T-helper 17 cell (primary cell): ENCODE results near the gene CHST3. TPM values are rescaled to one million over a fixed set of nuclear protein-coding genes. Genes with fewer than 3 reads are reported as not detected.
"Not testable (repeated sequence)": the region's sequence is repeated elsewhere in the genome, so short reads cannot be mapped to it uniquely, and the experiment has no call there.

Experiments used
- ATAC-seq: fragments of 150-1000 bp; cut with Tn5 transposase; 2 replicates; pipeline ENCODE4 v1.10.0; 2021; ENCODE audit warnings: mild to moderate bottlenecking, moderate library complexity
- DNase-seq, 3 donors: peaks; one replicate each; pipeline versions ENCODE4 v3.0.0 to v3.0.0-alpha.2; 2020 to 2021
- H3K9me3 ChIP-seq: one replicate; pipeline ENCODE4 v1.7.0; 2013; ENCODE audit warnings: low read length, mild to moderate bottlenecking; ENCODE audit not compliant: control insufficient read depth, poor library complexity, severe bottlenecking
- H3K27ac Mint-ChIP-seq: one replicate; pipeline ENCODE4 v1.8.0; 2022; ENCODE audit warnings: mild to moderate bottlenecking, moderate library complexity, mixed read lengths
- H3K27me3 Mint-ChIP-seq: one replicate; pipeline ENCODE4 v1.8.0; 2022; ENCODE audit warnings: mixed read lengths
- H3K36me3 Mint-ChIP-seq: one replicate; pipeline ENCODE4 v1.8.0; 2022; ENCODE audit warnings: low read depth, mixed read lengths
- H3K4me1 Mint-ChIP-seq: one replicate; pipeline ENCODE4 v1.8.0; 2022; ENCODE audit warnings: mild to moderate bottlenecking, mixed read lengths
- H3K4me3 Mint-ChIP-seq: one replicate; pipeline ENCODE4 v1.8.0; 2022; ENCODE audit warnings: mild to moderate bottlenecking, moderate library complexity, mixed read lengths
- total RNA-seq, 4 donors: library from RNA in 2 of 4; stranded (reverse) in 2 of 4; gene quantifications; one replicate each; pipeline ENCODE4 v1.2.3 and lab custom pipeline; 2022 to 2026

CHST3 gene
- total RNA-seq, 2 donors from 2014 or later: not detected

DNA sequence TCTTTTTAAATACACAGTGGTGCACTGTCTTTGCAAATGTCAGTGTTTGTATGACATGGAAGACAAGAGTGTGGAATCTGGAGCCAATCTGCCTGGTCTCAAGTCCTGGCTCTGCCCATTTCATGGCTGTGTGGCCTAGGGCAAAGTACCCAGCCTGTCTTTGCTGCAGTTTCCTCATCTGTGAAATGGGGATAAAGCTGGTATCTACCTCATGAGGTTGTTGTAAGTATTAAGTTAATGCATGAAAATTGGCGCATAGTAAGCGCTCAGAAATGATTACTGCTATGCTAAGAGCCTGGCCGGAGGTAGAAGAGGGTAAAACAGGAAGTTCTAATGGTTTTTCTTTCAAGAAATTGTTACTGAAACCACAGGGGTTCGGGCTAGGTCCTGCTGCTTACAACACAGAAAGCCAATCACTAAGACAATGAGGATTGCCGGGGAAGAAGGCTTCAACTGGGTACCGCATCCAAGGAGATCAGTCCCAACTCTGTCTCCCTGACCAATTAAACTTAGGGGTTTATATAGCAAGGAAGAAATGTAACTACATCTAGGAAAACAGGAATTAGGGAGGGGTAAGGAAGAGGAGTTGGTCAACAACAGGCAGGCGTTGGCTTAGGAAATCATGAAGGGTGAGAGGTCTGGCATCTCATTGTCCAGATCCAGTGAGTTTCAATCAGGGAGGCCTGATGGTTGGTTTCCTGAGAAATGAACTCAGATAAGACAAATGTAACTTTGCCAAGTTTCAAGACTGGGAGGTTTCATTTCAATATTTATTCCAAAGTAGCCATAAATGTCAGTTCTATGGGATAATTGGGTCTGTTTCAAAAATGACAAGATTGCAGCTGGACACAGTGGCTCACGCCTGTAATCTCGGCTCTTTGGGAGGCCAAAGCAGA is 57.0 kb downstream of the CHST3 start:
- H3K4me3 Mint-ChIP-seq: no peak overlapping the region
- H3K4me1 Mint-ChIP-seq: no peaks in the 10 kb centered on the region
- ATAC-seq (no peak), DNase-seq (no peak)
- H3K9me3 ChIP-seq: no peaks in the 10 kb centered on the region
- peaks cover 15% of the 10 kb centered on the region for H3K27me3 Mint-ChIP-seq
- H3K27ac Mint-ChIP-seq: no peak overlapping the region
- no peaks in the 10 kb centered on the region for H3K36me3 Mint-ChIP-seq

DNA sequence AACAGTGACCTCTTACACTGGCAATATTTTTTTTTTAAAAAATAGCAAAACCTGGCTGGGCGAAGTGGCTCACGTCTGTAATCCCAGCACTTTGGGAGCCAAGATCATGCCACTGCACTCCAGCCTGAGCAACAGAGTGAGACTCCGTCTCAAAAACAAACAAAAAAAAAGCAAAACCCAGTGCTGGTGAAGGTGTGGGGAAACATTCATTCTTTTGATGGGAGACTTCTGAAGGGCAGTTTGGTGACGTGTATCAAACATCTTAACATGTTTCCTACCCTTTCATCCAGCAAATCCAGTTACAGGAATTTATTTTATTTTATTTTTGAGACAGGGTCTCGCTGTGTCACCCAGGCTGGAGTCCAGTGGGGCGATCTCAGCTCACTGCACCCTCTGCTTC is 58.0 kb downstream of the CHST3 start:
- Mint-ChIP-seq H3K4me3 (no peak overlapping the region), H3K36me3 (no peaks in the 10 kb centered on the region), H3K27ac (no peak overlapping the region), H3K27me3 (peaks cover 23% of the 10 kb centered on the region), H3K4me1 (peaks cover 2% of the 10 kb centered on the region)
- no peak for DNase-seq
- no peak for ATAC-seq
- H3K9me3 ChIP-seq: no peaks in the 10 kb centered on the region

DNA sequence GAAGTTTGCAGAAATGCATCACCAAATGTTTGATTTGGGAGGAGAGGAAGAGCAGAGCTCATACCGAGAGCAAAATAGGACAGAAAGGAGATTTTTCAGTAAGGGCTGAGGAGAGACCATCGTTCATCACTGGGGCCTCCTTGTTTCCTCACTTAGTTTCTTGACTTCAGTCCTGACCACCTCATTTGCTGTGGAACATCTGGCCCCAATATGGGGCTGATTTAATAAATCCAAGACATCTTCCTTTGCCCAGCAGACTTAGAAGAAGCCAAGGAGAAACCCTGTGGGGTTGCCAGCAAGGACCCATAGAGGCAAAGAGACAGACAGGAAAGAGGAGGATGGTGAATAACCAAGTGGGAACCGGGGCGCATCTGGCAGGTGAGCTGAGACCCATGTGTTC is 60.4 kb downstream of the CHST3 start:
- H3K27ac Mint-ChIP-seq: no peak overlapping the region
- no peak overlapping the region for H3K4me3 Mint-ChIP-seq
- no peak for ATAC-seq
- H3K27me3 Mint-ChIP-seq: peaks cover 23% of the 10 kb centered on the region
- H3K4me1 Mint-ChIP-seq: peaks cover 2% of the 10 kb centered on the region
- no peak for DNase-seq
- no peaks in the 10 kb centered on the region for H3K36me3 Mint-ChIP-seq
- H3K9me3 ChIP-seq: no peaks in the 10 kb centered on the region

DNA sequence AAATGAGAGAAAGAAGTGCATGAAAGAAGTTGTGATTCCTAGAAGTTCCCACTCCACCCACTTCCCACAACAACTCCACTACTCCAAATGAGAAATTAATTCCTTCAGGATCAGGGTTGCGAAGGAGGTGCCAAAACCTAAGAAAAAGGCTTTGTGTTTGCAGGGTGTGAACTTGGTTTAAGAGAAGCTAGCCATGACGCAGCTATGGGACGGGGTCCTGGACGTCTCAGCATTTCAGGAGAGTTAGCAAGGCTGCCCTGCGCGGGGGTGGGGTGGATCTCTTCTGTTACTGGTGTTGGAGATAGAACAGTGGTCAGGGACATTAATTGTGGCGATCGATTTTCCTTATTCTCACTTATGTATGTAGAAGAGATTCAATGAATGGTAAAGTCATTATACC is 61.2 kb downstream of the CHST3 start:
- Mint-ChIP-seq H3K4me3 (no peak overlapping the region), H3K27ac (no peak overlapping the region), H3K27me3 (peaks cover 29% of the 10 kb centered on the region), H3K4me1 (peaks cover 2% of the 10 kb centered on the region), H3K36me3 (no peaks in the 10 kb centered on the region)
- H3K9me3 ChIP-seq: no peaks in the 10 kb centered on the region
- no peak for ATAC-seq
- DNase-seq: no peak

DNA sequence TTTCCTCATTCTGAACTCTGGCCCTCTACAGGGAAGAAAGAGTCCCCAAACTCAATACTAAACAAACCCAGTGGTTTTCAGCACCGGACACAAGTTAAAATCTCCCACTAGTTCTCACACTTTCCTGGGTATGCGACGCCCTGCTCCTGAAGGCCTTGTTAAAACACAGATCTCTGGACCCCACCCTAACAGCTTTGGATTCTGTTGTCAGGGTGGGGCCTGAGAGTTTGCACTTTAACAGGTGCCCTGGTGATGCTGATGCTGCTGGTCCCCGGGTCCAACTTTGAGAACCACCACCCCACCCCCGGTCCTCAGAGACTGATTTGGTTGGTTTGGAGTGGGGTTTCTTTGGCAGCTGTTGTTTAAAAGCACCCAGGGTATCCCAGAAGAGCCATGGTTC is 61.6 kb downstream of the CHST3 start:
- DNase-seq (no peak), ATAC-seq (no peak)
- Mint-ChIP-seq H3K36me3 (no peaks in the 10 kb centered on the region), H3K27ac (no peak overlapping the region), H3K4me1 (peaks cover 2% of the 10 kb centered on the region), H3K4me3 (no peak overlapping the region), H3K27me3 (peaks cover 31% of the 10 kb centered on the region)
- no peaks in the 10 kb centered on the region for H3K9me3 ChIP-seq

DNA sequence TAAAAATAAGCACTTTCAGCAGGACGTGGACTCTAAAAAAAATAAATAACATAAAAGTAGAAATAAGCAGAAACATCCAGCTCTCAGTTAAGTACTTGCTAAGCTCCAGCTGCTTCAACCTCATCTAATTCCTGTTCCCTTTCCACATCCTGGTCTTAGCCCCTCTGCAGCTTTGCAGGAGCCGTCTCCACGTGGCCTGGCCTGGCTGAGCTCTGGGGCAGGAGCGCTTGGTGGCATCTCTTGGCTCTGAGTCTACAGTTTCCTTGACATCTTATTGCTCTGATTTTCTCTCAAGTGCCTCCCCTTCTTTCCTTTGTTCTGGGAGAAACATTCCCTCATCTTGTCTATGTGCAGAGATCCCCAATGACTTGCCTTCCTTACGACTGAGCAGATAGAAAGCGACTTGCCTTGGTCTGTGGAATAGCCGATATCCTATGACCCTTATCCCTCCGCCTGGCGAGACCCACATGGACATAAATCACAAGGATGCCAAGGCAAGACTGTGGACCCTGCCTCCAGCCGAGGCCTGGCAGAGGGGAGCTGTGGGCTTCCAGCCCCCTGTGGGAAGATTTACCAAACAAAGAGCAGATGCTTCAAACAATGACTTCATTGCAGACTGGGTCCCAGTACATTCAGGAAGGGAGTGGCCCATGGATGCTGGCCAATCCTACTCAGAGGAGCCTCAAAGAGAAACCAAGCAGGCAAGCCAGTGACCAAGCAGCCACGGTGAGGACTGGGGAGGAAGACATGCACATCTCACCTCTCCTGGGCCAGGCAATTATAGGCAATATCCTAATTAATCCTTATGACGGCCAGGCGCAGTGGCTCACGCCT is 62.3 kb downstream of the CHST3 start:
- ATAC-seq (no peak), DNase-seq (no peak)
- peaks cover 36% of the 10 kb centered on the region for H3K27me3 Mint-ChIP-seq
- H3K4me1 Mint-ChIP-seq: peaks cover 2% of the 10 kb centered on the region
- H3K36me3 Mint-ChIP-seq: no peaks in the 10 kb centered on the region
- no peak overlapping the region for H3K27ac Mint-ChIP-seq
- no peaks in the 10 kb centered on the region for H3K9me3 ChIP-seq
- no peak overlapping the region for H3K4me3 Mint-ChIP-seq

DNA sequence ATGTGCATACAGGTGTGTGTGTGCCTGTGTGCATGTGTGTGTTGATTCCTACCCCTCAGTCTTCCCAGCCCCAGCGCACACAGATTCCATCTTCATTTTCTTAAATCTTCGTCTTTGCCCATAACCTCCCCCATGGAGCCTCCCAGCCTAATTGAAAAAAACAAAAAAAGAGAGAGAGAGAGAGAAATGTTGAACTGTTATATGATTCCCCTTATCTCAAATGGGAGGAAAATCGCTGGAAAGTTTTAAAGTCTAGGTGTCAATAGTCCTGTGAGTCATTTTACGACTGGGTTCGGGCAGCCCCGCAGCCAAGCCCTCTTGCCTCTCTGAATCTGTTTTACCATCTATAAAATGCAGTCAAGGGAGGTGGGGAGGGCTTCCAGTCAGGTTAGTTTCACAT is 63.3 kb downstream of the CHST3 start:
- Mint-ChIP-seq H3K36me3 (no peaks in the 10 kb centered on the region), H3K27me3 (peaks cover 46% of the 10 kb centered on the region), H3K4me3 (no peak overlapping the region), H3K4me1 (peaks cover 2% of the 10 kb centered on the region), H3K27ac (no peak overlapping the region)
- H3K9me3 ChIP-seq: no peaks in the 10 kb centered on the region
- ATAC-seq (no peak), DNase-seq (no peak)

DNA sequence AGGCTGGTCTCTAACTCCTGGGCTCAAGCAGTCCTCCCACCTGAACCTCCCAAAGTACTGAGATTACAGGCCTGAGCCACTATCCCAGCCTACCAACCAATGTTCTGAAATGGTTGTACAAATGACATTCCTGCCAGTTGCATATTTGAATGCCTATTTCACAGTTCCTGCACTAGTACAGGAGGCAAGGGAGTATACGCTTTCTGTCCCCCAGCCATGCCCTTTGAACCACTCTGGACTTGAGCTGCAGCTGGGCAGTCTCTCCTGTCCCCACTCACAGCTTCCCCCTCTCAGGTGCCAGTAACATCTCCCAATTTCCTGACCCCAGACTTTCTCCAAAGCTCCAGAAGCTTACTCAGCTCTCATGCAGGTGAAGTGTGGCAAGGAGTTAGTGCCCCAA is 65.2 kb downstream of the CHST3 start:
- H3K27ac Mint-ChIP-seq: no peak overlapping the region
- no peak overlapping the region for H3K4me3 Mint-ChIP-seq
- H3K4me1 Mint-ChIP-seq: peaks cover 4% of the 10 kb centered on the region
- DNase-seq (no peak), ATAC-seq (no peak)
- no peaks in the 10 kb centered on the region for H3K36me3 Mint-ChIP-seq
- no peaks in the 10 kb centered on the region for H3K9me3 ChIP-seq
- peaks cover 50% of the 10 kb centered on the region for H3K27me3 Mint-ChIP-seq

DNA sequence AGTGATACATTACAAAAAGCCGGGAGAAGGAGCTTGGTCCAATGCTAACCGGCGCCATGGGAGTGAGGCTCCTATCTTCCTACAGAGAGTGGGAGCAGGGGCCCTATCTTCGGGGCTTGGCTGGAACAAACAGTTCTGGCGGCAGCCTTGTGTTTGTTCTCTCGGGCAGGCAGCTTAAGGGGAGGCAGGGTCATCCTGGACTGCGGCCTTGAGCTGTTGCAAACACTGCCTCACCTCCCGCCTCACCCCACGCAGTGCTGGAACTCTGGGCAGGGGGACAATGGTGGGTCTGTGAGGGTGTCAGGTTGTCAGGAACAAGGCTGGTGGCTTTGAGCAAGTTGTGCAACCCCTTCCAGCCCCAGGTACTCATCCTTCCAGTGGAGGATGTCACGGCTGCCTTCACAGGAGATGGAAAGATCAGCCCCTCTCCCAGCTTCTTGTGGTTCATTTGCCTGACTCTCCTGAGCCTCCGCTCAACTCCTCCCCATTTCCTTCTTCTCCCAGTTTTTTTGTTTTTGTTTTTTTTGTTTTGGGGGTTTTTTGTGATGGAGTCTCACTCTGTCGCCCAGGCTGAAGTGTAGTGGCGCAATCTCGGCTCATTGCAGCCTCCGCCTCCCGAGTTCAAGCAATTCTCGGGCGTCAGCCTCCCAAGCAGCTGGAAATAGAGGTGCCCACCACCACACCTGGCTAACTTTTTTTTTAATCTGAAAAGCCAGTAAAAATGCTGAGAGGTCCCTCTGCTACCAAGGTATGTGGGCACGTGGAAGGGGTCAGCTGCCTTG is 66.8 kb downstream of the CHST3 start:
- Mint-ChIP-seq H3K4me1 (peaks cover 4% of the 10 kb centered on the region), H3K4me3 (no peak overlapping the region), H3K36me3 (no peaks in the 10 kb centered on the region), H3K27ac (no peak overlapping the region), H3K27me3 (peaks cover 50% of the 10 kb centered on the region)
- H3K9me3 ChIP-seq: no peaks in the 10 kb centered on the region
- no peak for DNase-seq
- ATAC-seq: no peak

DNA sequence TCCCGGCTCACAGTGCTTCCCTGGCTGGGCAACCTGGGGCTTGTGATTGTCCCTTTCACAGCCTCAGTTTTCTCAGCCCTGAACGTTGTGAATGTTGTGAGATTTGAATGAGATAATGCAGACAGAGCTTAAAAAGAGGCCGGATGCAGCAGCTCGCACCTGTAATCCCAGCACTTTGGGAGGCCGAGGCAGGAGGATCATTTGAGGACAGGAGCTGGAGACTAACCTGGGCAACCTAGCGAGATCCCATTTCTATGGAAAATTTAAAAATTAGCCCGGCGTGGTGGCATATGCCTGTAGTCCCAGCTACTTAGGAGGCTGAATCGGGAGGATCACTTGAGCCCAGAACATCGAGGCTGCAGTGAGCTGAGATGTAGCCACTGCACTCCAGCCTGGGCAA is 67.5 kb downstream of the CHST3 start:
- H3K9me3 ChIP-seq: no peaks in the 10 kb centered on the region
- H3K4me3 Mint-ChIP-seq: no peak overlapping the region
- H3K27ac Mint-ChIP-seq: no peak overlapping the region
- no peaks in the 10 kb centered on the region for H3K36me3 Mint-ChIP-seq
- ATAC-seq (no peak), DNase-seq (no peak)
- H3K4me1 Mint-ChIP-seq: peaks cover 2% of the 10 kb centered on the region
- H3K27me3 Mint-ChIP-seq: peaks cover 44% of the 10 kb centered on the region

DNA sequence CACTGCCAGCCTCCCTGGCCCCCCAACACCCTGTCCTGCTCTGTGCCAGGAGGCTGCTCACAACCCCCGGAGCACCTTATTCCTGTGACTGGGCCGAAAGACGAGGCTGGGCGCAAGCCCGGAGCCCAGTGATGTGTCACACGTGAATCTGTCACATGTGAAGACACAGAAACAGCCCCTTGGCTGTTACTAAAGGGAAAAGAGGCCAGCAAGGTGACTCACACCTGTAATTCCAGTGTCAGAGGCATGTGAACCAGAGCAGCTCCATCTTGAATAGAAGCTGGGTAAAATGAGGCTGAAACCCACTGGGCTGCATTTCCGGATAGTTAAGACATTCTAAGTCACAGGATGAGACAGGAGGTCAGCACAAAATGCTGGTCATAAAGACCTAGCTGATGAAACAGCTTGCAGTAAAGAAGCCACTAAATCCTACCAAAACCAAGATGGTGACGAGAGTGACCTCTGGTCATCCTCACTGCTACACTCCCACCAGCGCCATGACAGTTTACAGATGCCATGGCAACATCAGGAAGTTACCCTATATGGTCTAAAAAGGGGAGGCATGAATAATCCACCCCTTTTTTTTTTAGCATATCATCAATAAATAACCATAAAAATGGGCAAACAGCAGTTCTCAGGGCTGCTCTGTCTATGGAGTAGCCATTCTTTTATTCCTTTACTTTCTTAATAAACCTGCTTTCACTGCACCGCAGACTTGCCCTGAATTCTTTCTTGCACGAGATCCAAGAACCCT is 68.4 kb downstream of the CHST3 start:
- not testable (repeated sequence) for H3K4me1 Mint-ChIP-seq, DNase-seq, ATAC-seq, H3K9me3 ChIP-seq, H3K4me3 Mint-ChIP-seq, H3K27ac Mint-ChIP-seq, H3K36me3 Mint-ChIP-seq
- H3K27me3 Mint-ChIP-seq: peaks cover 37% of the 10 kb centered on the region

DNA sequence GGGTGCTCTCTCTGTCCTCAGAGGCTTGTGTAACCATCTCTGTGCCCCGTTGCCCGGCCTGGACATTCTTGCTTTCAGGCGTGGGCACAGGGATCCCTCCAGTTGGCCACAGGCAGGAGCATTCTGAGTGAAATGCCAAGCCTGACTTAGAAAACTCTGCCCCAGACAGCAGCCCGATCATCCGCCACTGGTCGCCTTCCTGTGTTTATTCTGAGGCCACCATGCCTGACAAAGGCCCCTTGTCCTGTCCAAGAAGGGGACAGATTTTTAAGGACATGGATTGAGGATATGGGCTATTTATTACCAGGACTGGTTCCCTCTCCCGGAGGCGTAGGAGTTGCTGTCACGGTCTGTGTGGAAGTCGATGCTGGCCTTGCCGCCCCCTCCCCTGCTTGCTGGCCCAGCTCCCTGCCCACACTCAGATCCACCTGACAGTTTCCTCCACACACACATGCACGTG is 69.9 kb downstream of the CHST3 start:
- H3K36me3 Mint-ChIP-seq: no peaks in the 10 kb centered on the region
- no peaks in the 10 kb centered on the region for H3K9me3 ChIP-seq
- H3K4me1 Mint-ChIP-seq: peaks cover 2% of the 10 kb centered on the region
- no peak overlapping the region for H3K27ac Mint-ChIP-seq
- DNase-seq: no peak
- no peak overlapping the region for H3K4me3 Mint-ChIP-seq
- no peak for ATAC-seq
- peaks cover 32% of the 10 kb centered on the region for H3K27me3 Mint-ChIP-seq
